Esophagus squamous epithelium (tissue), 4 donors: ENCODE measurements around the gene GRIK3.

Source experiments
- CTCF ChIP-seq, 6 experiments: fragments of 450-650 bp in 4 of 6; fragments of 200-600 bp in 2 of 6; sonication (generic) in 2 of 6; IDR thresholded peaks; one replicate each; pipeline ENCODE4 v1.5.1; 2016 to 2019; ENCODE audit warnings: antibody characterized with exemption in 6 of 6, mild to moderate bottlenecking in 4 of 6, moderate library complexity in 4 of 6
- POLR2A ChIP-seq, 4 donors: fragments of 450-650 bp; IDR thresholded peaks; one replicate each; pipeline ENCODE4 v1.6.1; 2017; ENCODE audit warnings: antibody characterized with exemption in 4 of 4, mild to moderate bottlenecking in 4 of 4, moderate library complexity in 3 of 4

- no peak for TF ChIP-seq CTCF (IDR thresholded peaks at IDR 0.05)
- TF ChIP-seq POLR2A (IDR thresholded peaks at IDR 0.05), result no peak
Measured at GRCh38 chr1:36863061-36863460, 171.3 kb downstream of the GRIK3 start.
